HG03103 (cell line): ENCODE measurements around the gene MATN3.
"Not testable (repeated sequence)": the region's sequence is repeated elsewhere in the genome, so short reads cannot be mapped to it uniquely, and the experiment has no call there.

Experiments used
- ATAC-seq: cut with Tn5 transposase; IDR thresholded peaks from one replicate; pipeline ENCODE4 v1.9.1; 2021; ENCODE audit warnings: low read depth; ENCODE audit not compliant: unreplicated experiment

The MATN3 gene, protein sequence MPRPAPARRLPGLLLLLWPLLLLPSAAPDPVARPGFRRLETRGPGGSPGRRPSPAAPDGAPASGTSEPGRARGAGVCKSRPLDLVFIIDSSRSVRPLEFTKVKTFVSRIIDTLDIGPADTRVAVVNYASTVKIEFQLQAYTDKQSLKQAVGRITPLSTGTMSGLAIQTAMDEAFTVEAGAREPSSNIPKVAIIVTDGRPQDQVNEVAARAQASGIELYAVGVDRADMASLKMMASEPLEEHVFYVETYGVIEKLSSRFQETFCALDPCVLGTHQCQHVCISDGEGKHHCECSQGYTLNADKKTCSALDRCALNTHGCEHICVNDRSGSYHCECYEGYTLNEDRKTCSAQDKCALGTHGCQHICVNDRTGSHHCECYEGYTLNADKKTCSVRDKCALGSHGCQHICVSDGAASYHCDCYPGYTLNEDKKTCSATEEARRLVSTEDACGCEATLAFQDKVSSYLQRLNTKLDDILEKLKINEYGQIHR

DNA sequence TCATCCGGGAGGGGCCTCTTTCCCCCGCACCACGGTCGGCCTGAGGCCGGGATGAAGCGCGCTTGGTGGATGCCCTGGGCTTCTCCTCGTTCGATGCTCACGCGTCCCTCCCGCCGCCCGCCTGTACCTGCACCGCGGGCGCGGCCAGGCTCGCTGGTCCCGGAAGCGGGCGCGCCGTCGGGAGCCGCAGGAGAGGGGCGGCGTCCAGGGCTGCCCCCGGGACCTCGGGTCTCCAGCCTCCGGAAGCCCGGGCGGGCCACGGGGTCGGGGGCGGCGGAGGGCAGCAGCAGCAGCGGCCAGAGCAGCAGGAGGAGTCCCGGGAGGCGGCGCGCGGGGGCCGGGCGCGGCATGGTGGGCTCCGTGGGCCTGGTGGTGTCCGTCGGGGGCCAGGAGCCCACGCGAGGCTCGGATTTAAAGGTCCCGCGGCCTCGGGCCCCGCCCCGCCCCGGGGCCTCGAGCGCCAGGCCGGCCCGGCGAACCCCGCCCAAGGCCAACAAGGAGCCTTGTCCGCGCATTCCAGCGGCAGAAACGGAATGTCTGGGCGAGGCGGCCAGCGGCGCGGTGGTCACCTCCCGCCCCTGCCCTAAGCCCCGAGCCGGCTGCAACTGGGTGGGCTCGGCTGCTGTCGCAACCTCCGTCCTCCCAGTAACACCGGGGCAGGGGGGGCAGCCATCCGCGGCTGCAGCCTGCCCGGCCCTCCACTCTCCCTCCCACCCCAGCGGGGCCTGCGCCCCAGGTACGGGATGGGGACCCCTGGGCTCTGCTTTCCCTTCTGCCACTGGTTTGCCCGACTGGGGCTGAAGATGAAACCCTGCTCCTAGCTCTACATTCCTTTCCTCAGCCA lies at the start of gene MATN3:
Gene MATN3, minus strand, starts transcription at position 387 of the 844 bp plus-strand sequence. Its CDS starts 37 bp downstream, at position 350.
- no peak for ATAC-seq

DNA sequence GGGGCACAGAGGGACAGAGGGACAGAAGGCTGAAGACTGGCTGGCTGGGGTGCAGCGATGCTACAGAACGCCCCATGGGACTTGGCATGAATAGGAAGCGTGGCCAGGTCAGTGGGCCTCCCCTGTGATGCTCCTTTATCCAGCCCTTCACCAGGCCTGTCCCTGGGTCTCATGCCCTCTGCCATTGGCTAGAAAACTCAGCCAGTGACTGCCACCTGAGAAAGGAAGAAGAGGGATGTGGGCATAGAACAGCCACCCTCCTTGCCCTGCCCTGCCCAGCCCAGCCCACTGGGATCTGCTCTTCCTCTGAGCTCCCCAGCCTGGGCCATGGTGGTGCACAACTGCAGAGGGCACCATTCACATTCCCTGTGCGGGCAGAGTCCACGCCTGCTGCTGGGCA lies 49.5 kb upstream of the MATN3 start:
- ATAC-seq = no peak

DNA sequence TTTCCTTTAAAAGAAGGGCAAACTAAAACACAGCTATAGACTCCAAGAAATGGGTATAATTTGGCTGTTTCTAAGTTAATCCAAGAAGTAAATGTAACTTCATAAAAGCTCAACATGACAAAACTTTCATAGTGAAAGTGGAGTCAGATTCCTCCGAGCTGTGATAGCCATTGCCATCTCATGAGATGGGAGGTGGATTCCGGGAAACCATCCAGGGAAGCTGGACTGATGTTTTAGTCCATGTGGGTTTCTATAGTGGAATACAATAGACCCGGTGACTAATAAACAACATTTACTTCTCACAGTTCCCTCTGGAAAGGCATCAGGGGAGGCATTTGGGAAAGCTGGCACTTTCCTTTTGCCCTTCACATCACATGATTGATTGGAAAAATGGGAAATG lies 49.0 kb upstream of the MATN3 start:
- no peak for ATAC-seq

DNA sequence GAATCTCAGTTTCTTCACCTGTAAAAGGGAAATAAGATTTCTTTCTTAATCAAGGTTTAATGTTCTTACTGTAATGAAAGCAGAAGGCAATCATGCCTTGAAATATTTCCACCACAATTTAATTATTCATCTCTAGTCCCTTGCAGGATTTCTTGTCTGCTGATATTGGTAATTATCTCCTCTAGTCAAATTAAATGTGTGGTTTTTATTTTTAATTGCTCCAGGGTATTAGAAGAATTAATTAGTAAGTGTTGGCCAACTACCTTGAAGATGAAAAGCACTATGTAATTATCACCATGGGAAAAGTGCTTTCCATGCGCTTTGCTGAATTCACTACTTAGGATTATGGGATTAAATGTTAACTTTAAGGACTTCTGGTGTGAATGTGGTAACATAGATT lies 47.6 kb upstream of the MATN3 start:
- no peak for ATAC-seq

DNA sequence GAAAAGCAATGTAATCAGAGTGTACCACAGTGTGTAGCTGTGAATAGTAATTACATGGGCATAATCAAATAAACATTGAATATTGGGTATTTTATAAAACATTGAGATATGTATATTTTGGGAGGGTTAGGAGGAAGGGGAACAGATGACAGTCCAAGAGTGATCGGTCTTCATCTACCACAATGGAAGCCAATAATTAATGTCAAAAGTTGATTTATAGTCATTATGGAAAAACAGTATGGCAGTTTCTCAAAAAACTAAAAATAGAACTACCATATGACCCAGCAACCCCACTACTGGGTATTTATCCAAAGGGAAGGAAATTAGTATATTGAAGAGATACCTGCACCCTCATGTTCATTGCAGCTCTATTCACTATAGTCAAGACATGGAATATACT lies 44.8 kb upstream of the MATN3 start:
- no peak for ATAC-seq

DNA sequence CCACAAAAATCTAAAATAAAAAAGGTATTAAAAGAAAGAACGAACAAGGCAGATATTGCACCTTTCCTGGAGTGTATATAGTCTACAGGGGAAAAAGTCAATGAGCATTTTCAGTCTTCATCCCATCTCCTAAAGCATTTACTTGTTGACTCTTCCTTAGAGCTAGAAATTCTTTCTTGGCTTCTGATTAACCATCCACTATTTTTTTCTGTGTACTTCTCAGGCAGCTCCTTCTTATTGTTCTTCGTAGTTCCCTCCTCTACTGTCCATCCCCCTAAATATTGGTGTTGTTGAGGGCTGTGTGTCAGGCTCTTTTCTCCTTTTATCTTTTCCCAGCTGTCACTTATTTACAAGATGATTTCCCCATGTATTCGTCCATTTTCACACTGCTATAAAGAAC lies 42.5 kb upstream of the MATN3 start:
- ATAC-seq = no peak

DNA sequence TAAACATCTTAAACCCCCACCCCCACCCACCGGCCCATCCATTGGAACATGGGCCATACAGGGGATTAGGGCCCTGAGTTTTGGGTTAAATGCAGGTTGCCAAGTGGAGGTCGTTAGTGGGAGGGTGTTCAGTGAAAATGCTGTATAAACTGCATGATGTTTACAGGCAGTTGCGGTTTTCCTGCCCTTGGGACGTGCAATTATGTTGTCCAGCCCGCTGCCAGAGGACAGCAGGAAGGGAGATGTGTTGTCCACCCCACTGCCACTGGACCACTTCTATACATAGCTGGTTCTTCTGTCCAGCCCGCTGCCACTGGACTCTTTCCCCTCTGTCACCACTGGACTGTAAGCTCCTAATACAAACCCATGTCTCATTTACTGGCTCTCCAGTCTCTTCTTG lies 41.7 kb upstream of the MATN3 start:
- no peak for ATAC-seq

DNA sequence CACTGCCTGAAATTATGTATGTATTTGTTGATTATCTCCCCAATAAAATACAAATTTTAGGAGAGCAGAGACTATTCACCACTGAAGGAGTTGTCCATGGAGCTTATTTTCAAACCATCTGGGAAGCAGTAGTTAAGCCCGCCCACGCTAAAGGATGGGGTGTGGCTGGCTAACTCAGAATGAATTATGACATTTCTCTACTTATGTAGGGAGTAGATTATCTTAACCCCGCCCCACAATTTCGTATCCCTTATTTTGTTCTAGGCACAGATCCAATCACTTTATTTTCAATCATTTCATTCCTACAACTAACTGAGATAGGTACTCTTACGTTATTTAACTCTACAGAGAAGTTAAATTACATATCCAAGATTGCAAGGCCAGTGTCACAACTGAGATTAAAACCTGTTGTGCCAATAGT lies 40.4 kb upstream of the MATN3 start:
- ATAC-seq = no peak

DNA sequence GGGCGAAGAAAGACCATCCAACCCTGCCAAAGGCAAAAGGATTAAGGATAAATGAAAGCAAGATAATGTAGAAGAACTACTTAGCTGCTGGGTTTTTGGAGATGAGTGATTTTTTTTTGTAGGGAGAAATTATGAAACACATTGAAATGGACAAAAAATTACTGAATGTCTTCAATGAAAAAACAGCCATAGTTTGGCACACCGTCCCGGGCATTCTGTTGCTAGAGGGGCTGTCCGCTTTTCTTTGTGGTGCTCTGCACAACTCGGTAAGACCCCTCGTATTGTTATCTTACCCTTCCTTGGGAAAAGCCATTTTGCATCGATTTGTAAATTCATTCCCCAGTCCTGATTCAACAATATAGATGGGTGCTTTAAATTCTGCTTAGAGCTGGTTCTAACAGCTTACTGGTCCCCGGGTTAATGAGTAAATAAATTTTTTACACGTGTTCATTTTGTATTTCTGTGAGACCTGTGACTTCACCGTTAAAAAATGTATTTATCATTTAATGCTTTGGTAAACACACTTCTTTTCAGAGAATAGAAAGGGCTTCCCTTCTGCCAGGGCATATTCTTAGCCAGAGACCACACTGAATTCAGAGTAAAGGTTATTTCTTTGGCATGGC lies 39.9 kb upstream of the MATN3 start:
- no peak for ATAC-seq

DNA sequence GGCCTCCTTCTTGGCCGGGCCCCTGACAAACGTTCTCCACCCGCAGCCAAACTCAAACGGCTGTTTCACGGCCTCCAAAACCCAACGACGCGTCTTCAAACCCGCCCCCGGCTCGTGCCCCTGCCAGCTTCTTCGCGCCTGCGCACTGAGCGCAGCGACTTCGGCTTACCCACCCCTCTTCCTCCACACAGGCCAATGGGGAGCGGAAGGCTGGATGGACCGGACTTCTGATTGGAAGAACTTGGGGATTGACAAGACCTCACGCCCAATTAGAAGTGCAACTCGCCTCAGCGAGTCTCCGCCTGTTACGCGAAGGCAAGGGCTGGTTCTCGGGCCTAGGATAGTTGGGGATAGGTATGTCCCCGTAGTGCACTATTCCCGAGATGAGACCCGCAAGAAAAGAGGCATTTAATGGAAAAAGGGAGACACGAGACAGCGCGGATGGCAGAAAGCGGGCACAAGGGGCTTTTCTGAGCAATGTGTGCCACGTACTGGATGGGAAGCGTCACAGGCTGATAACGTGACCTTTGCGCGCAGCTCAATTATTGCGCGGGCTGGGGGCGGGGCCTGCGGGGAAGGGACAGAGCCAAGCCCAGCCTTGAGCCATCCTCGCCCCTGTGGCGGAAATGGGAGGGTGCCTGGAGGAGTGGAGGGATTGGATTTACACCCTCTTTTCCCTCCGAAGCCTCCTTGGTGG lies 39.2 kb upstream of the MATN3 start, which contains the start of gene LAPTM4A:
Gene LAPTM4A, minus strand, starts transcription at position 97 of the 697 bp plus-strand sequence. CDS start 108 bp downstream, outside the sequence.
- peak; percentile 93 for ATAC-seq

DNA sequence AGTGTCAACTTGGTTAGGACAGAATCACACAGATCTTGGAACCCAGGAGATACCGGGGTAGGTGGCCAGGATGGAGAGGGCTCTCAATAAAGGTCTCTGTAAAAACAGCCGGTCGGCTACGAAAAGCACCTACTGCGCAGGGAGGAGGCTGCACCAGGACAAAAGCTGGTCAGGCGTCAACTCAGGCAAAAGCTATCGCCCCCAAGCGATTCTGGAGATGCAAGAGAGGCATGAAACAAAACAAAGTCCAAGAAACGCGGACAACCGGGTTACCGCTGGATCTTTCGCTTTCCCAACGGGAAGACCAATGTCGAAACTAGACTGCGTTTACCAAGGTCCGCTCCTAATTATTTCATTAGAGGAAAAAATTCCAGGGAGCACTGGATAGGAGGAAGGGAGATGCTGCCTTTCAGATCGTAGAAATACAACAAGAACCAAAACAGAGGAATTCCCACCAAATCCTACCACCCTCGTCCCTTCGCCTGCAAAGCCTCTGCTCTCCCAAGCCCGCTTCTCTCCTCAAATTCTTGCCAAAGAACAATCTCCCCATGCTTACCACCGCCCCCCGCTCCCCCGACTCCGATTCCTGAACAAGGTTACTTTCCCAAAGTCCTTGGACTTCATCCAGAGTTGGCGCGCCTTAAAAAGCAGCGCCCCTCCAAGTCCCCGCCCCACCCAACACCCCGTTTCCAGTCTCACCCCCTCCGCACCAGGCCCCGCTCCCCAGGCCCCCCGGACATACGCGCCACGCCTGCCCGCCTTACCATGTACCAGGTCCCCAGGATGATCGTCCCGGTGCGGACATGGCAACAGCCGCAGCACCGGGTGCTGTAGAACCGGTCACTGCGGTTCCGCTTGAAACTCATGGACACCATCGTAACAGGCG lies 38.4 kb upstream of the MATN3 start:
- ATAC-seq = peak; percentile 18

DNA sequence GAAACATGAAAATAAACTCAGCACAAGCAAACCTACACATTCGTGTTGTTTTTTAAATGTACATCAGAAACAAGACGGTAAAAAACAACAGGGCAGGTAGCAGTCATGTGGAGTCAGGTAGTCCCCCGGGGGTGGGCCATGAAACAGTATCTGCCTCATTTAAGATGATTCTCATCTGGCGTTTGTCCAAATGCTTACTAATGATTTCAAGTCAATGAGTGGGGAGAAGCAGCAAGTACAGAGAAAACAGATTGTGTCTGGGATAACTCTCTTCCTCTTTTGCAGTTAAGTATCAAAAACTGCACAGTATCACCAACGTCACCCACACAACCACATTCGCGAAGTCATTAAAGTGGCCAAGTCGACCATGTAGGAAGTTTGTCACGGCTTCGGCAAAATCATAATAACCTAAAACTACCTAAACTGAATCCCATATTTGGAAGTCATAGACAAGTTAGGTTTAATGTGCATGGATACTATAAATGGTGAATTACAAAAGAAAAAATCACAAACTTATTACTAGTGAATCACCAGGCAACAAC lies 37.7 kb upstream of the MATN3 start:
- ATAC-seq = peak; percentile 33

DNA sequence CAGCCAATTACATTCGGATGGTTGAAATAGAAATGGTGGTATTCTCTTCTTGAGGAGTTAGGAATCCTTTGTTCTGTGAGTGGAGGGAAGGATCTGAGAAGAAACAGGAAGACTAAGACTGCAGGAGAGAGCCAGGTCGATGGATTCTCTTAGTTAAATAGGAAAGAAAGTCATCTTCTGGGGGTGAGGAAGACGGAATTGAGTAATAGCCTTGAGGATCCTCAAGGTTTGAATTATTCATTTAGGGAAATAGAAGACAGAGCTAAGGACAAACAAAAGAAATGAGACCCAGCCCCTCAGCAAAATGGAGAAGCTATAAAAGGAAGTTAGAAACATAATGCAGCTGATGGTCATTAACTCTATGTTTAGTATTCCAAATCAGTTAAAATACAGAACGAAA lies 37.2 kb upstream of the MATN3 start:
- no peak for ATAC-seq

DNA sequence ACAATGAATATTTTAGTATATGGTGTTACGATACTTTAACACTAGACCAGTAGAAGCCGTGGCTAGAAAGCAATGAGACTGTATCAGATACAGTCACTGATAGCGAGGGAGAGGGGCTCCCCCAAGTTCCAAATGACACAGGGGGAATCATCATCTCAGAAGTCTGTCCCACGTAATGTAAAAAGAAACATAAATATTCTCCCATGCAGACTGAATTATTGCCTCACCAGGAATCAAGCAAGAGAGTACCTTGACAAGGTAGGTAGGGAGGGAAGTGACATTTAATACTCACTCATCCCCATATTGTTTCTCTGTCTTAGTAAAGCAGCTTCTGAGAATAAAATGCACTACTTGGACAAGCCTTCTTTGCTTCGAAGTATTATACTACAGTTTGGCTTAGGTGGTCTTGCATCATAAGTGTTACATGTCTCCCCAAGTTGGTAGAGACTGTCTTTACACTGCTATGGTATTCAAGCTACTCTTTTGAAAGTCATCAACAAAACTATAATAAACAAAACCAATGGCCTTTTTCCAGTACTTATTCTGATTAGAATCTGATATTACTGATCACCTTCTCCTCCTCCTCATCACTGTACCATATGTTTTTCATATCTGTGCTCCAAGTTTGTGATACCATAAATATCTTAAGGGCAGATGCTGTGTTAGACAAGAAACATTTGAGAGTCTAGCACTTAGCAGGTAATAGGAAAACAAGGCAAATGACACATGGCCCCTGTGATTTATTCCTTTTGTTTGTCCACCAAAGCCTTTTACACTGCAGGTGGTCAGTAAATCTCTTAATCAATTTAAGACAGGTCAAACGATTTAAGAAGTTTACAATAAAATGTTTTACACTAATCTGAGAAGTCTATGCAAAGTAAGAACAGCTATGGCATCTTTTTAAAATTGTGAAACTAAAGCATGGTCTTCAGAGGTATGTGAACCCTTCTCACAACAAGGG lies 36.3 kb upstream of the MATN3 start:
- no peak for ATAC-seq

DNA sequence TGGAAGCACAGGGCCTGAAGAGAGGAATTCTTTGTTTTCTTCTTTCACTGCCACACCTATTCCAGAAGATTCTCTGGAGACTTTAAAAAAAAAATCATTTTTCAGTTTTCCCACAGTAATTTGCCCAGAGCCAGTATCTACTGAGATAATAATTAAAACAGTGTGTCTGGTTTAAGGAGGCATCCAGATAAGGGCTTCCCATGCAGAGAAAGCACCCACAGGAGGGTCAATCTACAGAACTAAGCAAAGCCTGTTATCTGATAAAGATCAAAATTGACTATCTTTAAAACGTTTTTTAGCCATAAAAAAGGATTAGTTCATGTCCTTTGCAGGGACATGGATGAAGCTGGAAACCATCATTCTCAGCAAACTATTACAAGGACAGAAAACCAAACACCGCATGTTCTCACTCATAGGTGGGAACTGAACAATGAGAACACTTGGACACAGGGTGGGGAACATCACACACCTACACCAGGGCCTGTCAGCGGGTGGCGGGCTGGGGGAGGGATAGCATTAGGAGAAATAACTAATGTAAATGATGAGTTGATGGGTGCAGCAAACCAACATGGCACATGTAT lies 33.3 kb upstream of the MATN3 start:
- ATAC-seq = not testable (repeated sequence)

DNA sequence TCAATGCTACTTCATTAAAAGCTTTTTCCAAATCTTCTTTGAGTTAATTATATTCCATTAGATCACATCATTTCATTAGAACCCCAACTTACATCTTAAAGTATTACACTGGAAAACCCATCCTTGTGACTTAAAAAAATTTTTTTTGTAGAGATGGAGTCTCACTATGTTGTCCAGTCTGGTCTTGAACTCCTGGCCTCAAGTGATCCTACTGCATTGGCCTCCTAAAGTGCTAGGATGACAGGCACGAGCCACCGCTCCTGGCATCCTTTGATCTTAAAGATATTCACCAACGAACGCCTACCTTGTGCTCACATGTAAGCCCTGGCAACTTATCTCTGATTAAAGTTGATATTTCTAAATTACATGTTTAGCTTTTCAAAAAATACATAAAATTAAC lies 32.3 kb upstream of the MATN3 start:
- ATAC-seq = no peak

DNA sequence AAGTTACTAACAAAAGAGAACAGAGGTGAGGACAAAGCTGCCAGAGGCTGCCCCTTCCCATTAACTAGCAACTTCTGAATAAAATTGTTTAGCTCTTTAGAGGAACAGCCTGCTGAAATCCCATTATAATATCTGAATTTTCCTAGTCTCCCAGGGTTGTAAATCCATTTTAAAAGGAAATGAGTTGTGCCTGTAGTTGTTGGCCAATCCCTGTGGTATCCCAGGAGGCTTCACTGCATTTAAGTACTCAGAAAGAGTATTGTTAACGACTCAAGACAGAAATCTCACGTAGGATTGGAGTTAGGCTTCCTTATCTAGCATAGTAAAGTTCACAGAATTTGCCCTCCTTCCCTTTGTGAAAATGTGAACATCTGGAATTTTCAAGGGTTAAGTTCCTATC lies 30.1 kb upstream of the MATN3 start:
- ATAC-seq = no peak
